OCI-M1 (cell line): Measurements from ENCODE around the gene DAB2IP.
"Not testable (repeated sequence)": the region's sequence is repeated elsewhere in the genome, so short reads cannot be mapped to it uniquely, and the experiment has no call there.

Experiments used
- DNase-seq: peaks from one replicate; lab custom pipeline; 2025; lab: John Stamatoyannopoulos, UW

The DAB2IP gene

GRCh38 chr9:121727295-121728020 is 76.0 kb downstream of the DAB2IP start:
- DNase-seq = no peak

- no peak for DNase-seq
Measured at GRCh38 chr9:121728916-121729315, 77.5 kb downstream of the DAB2IP start.

GRCh38 chr9:121729769-121730562 is 78.5 kb downstream of the DAB2IP start:
- DNase-seq = no peak

- no peak for DNase-seq
Measured at GRCh38 chr9:121731090-121731489, 79.7 kb downstream of the DAB2IP start.

GRCh38 chr9:121731919-121732318 is 80.5 kb downstream of the DAB2IP start:
- no peak for DNase-seq

- DNase-seq = no peak
Measured at GRCh38 chr9:121732389-121732788, 81.0 kb downstream of the DAB2IP start.

GRCh38 chr9:121732886-121733285 is 81.5 kb downstream of the DAB2IP start:
- no peak for DNase-seq

- DNase-seq = no peak
Measured at GRCh38 chr9:121734465-121734864, 83.0 kb downstream of the DAB2IP start.

GRCh38 chr9:121735065-121735792 is 83.8 kb downstream of the DAB2IP start:
- DNase-seq = peak; percentile 29

- DNase-seq = no peak
Measured at GRCh38 chr9:121735793-121736770, 84.6 kb downstream of the DAB2IP start.

GRCh38 chr9:121736934-121737462 is 85.6 kb downstream of the DAB2IP start:
- DNase-seq = no peak

GRCh38 chr9:121737481-121737931 is 86.1 kb downstream of the DAB2IP start:
- DNase-seq = no peak

- no peak for DNase-seq
Measured at GRCh38 chr9:121738411-121738810, 87.0 kb downstream of the DAB2IP start.

GRCh38 chr9:121738968-121739367 is 87.5 kb downstream of the DAB2IP start:
- no peak for DNase-seq

GRCh38 chr9:121739971-121740370 is 88.5 kb downstream of the DAB2IP start:
- DNase-seq = no peak

- DNase-seq = no peak
Measured at GRCh38 chr9:121741228-121741918, 89.9 kb downstream of the DAB2IP start.

GRCh38 chr9:121741919-121742283 is 90.5 kb downstream of the DAB2IP start:
- DNase-seq = not testable (repeated sequence)

- no peak for DNase-seq
Measured at GRCh38 chr9:121742923-121743322, 91.5 kb downstream of the DAB2IP start.

GRCh38 chr9:121743441-121744001 is 92.1 kb downstream of the DAB2IP start:
- peak; percentile 36 for DNase-seq

- peak; percentile 48 for DNase-seq
Measured at GRCh38 chr9:121744002-121744686, 92.7 kb downstream of the DAB2IP start.
